Activated T-cell treated with anti-CD3 and anti-CD28 coated beads, Interleukin-2, amount 50 U/mL, for 72 hours (primary cell): ENCODE measurements around the gene DNAJC11. TPM values are rescaled to one million over a fixed set of nuclear protein-coding genes. Genes with fewer than 3 reads are reported as not detected.
"Not testable (repeated sequence)": the region's sequence is repeated elsewhere in the genome, so short reads cannot be mapped to it uniquely, and the experiment has no call there.

Experiments
- ATAC-seq, 2 donors: fragments of 150-1000 bp; cut with Tn5 transposase; replicated peaks in 1 of 2; 2 replicates each; pipeline ENCODE4 v1.10.0; 2021; ENCODE audit warnings: moderate library complexity in 2 of 2, mild to moderate bottlenecking in 1 of 2
- DNase-seq, 2 donors: peaks; one replicate each; pipeline ENCODE4 v3.0.0; 2021 to 2022; ENCODE audit warnings: mixed read lengths in 1 of 2
- H3K27ac Mint-ChIP-seq: one replicate; pipeline ENCODE4 v1.8.0; 2022; ENCODE audit warnings: mild to moderate bottlenecking, moderate library complexity, mixed read lengths
- H3K27me3 Mint-ChIP-seq: one replicate; pipeline ENCODE4 v1.8.0; 2022; ENCODE audit warnings: low read depth, mixed read lengths
- H3K36me3 Mint-ChIP-seq, 2 donors: one replicate each; pipeline ENCODE4 v1.8.0; 2022; ENCODE audit warnings: mixed read lengths in 2 of 2, mild to moderate bottlenecking in 1 of 2; ENCODE audit not compliant: insufficient read depth in 2 of 2
- H3K4me1 Mint-ChIP-seq: one replicate; pipeline ENCODE4 v1.8.0; 2022; ENCODE audit warnings: low read depth, mixed read lengths
- H3K4me3 Mint-ChIP-seq, 2 donors: one replicate each; pipeline ENCODE4 v1.8.0; 2022; ENCODE audit warnings: mild to moderate bottlenecking in 2 of 2, mixed read lengths in 2 of 2, moderate library complexity in 2 of 2
- H3K9me3 Mint-ChIP-seq, 2 donors: one replicate each; pipeline ENCODE4 v1.8.0; 2022; ENCODE audit warnings: mixed read lengths in 2 of 2
- total RNA-seq, 2 donors: library from RNA; stranded (reverse); gene quantifications; one replicate each; pipeline ENCODE4 v1.2.3, GENCODE V29; 2022

Gene DNAJC11
- total RNA-seq, result 10 to 100 TPM; 39.7 to 56.0 TPM

- ATAC-seq, result peak; percentile 95 to 98
- DNase-seq, result peak; percentile 91 to 96
- Mint-ChIP-seq H3K36me3 (peaks cover 2% of the 10 kb centered on the region in 2 donors), H3K27me3 (no peaks in the 10 kb centered on the region), H3K27ac (peak within 1 kb of the TSS; percentile 93), H3K9me3 (no peaks in the 10 kb centered on the region), H3K4me3 (peak within 1 kb of the TSS; percentile 92 to 93), H3K4me1 (peaks cover 33% of the 10 kb centered on the region)
Measured at GRCh38 chr1:6701437-6702153, at the start of gene DNAJC11. DNAJC11 (minus strand) TSS chr1:6701816; CDS start chr1:6701800, 16 bp downstream.

GRCh38 chr1:6750490-6750889, 48.9 kb upstream of the DNAJC11 start:
- Mint-ChIP-seq H3K4me1 (no peaks in the 10 kb centered on the region), H3K4me3 (no peak overlapping the region), H3K27me3 (peaks cover 74% of the 10 kb centered on the region), H3K27ac (no peak overlapping the region), H3K36me3 (peaks cover 2 to 5% of the 10 kb centered on the region in 2 donors), H3K9me3 (peaks cover 0 to 2% of the 10 kb centered on the region in 2 donors)
- DNase-seq (no peak), ATAC-seq (no peak)

GRCh38 chr1:6747674-6748073, 46.1 kb upstream of the DNAJC11 start:
- no peak overlapping the region for H3K4me3 Mint-ChIP-seq
- H3K9me3 Mint-ChIP-seq, result peaks cover 0 to 2% of the 10 kb centered on the region in 2 donors
- H3K36me3 Mint-ChIP-seq, result peaks cover 2 to 5% of the 10 kb centered on the region in 2 donors
- no peak for ATAC-seq
- DNase-seq, result no peak
- peaks cover 54% of the 10 kb centered on the region for H3K27me3 Mint-ChIP-seq
- H3K4me1 Mint-ChIP-seq, result peaks cover 20% of the 10 kb centered on the region
- H3K27ac Mint-ChIP-seq, result no peak overlapping the region

GRCh38 chr1:6745073-6745472, 43.5 kb upstream of the DNAJC11 start:
- Mint-ChIP-seq H3K27ac (no peak overlapping the region), H3K36me3 (peaks cover 2 to 5% of the 10 kb centered on the region in 2 donors), H3K27me3 (peaks cover 36% of the 10 kb centered on the region), H3K4me3 (no peak overlapping the region), H3K4me1 (peaks cover 20% of the 10 kb centered on the region), H3K9me3 (peaks cover 0 to 2% of the 10 kb centered on the region in 2 donors)
- peak; percentile 27 to 39 for DNase-seq
- ATAC-seq, result peak; percentile 23 to 69

- Mint-ChIP-seq H3K27ac (no peak overlapping the region), H3K36me3 (no peaks in the 10 kb centered on the region), H3K4me3 (no peak overlapping the region), H3K9me3 (no peaks in the 10 kb centered on the region), H3K4me1 (peaks cover 20% of the 10 kb centered on the region), H3K27me3 (peaks cover 20% of the 10 kb centered on the region)
- ATAC-seq (peak; percentile 35 to 40), DNase-seq (peak; percentile 12 to 20)
Measured at GRCh38 chr1:6743189-6744101, 41.8 kb upstream of the DNAJC11 start.

GRCh38 chr1:6742676-6743188, 41.1 kb upstream of the DNAJC11 start:
- not testable (repeated sequence) for H3K27ac Mint-ChIP-seq

GRCh38 chr1:6738987-6739676, 37.5 kb upstream of the DNAJC11 start:
- no peaks in the 10 kb centered on the region for H3K27me3 Mint-ChIP-seq
- ATAC-seq (no peak), DNase-seq (no peak)
- H3K36me3 Mint-ChIP-seq, result no peaks in the 10 kb centered on the region
- H3K4me1 Mint-ChIP-seq, result peaks cover 21% of the 10 kb centered on the region
- no peak overlapping the region for H3K27ac Mint-ChIP-seq
- H3K4me3 Mint-ChIP-seq, result no peak overlapping the region
- no peaks in the 10 kb centered on the region for H3K9me3 Mint-ChIP-seq

More at GRCh38 chr1:6742676-6743188, 41.1 kb upstream of the DNAJC11 start:
- not testable (repeated sequence) for H3K36me3 Mint-ChIP-seq, ATAC-seq, H3K4me3 Mint-ChIP-seq, H3K9me3 Mint-ChIP-seq
- DNase-seq, result peak in 1 of 2 donors; percentile 4
- H3K4me1 Mint-ChIP-seq, result peaks cover 20% of the 10 kb centered on the region
- peaks cover 13% of the 10 kb centered on the region for H3K27me3 Mint-ChIP-seq

GRCh38 chr1:6732942-6733341, 31.3 kb upstream of the DNAJC11 start:
- no peak for DNase-seq
- Mint-ChIP-seq H3K27me3 (peaks cover 15% of the 10 kb centered on the region), H3K9me3 (no peaks in the 10 kb centered on the region), H3K27ac (no peak overlapping the region), H3K36me3 (no peaks in the 10 kb centered on the region), H3K4me3 (no peak overlapping the region), H3K4me1 (peaks cover 8% of the 10 kb centered on the region)
- ATAC-seq, result no peak

- Mint-ChIP-seq H3K27ac (no peak overlapping the region), H3K36me3 (no peaks in the 10 kb centered on the region), H3K4me3 (no peak overlapping the region), H3K4me1 (peaks cover 8% of the 10 kb centered on the region), H3K9me3 (no peaks in the 10 kb centered on the region), H3K27me3 (peaks cover 18% of the 10 kb centered on the region)
- no peak for DNase-seq
- no peak for ATAC-seq
Measured at GRCh38 chr1:6731905-6732304, 30.3 kb upstream of the DNAJC11 start.

GRCh38 chr1:6730880-6731279, 29.3 kb upstream of the DNAJC11 start:
- Mint-ChIP-seq H3K27ac (no peak overlapping the region), H3K9me3 (no peaks in the 10 kb centered on the region), H3K27me3 (peaks cover 25% of the 10 kb centered on the region), H3K4me3 (no peak overlapping the region), H3K36me3 (no peaks in the 10 kb centered on the region), H3K4me1 (peaks cover 8% of the 10 kb centered on the region)
- no peak for ATAC-seq
- no peak for DNase-seq

GRCh38 chr1:6730473-6730872, 28.9 kb upstream of the DNAJC11 start:
- peaks cover 25% of the 10 kb centered on the region for H3K27me3 Mint-ChIP-seq
- DNase-seq (no peak), ATAC-seq (no peak)
- H3K4me3 Mint-ChIP-seq, result no peak overlapping the region
- H3K4me1 Mint-ChIP-seq, result peaks cover 8% of the 10 kb centered on the region
- H3K36me3 Mint-ChIP-seq, result no peaks in the 10 kb centered on the region
- no peak overlapping the region for H3K27ac Mint-ChIP-seq
- H3K9me3 Mint-ChIP-seq, result no peaks in the 10 kb centered on the region

GRCh38 chr1:6727535-6727934, 25.9 kb upstream of the DNAJC11 start:
- no peaks in the 10 kb centered on the region for H3K36me3 Mint-ChIP-seq

More at GRCh38 chr1:6727535-6727934, 25.9 kb upstream of the DNAJC11 start:
- no peak for ATAC-seq
- peaks cover 31% of the 10 kb centered on the region for H3K27me3 Mint-ChIP-seq
- H3K9me3 Mint-ChIP-seq, result no peaks in the 10 kb centered on the region
- H3K4me1 Mint-ChIP-seq, result no peaks in the 10 kb centered on the region
- no peak overlapping the region for H3K27ac Mint-ChIP-seq
- peak; percentile 49 to 64 for DNase-seq
- no peak overlapping the region for H3K4me3 Mint-ChIP-seq
